Stromal cell of bone marrow (primary cell): ENCODE data around the gene FBXO28.

Source experiments
- DNase-seq: peaks from one replicate; pipeline ENCODE4 v3.0.0-alpha.2; 2012; ENCODE audit warnings: low read depth

The FBXO28 gene

GRCh38 chr1:224157316-224157715 is 43.4 kb downstream of the FBXO28 start:
- no peak for DNase-seq

- DNase-seq: no peak
These were observed 45.6 kb downstream of the FBXO28 start for GRCh38 chr1:224159541-224159940.

GRCh38 chr1:224160171-224160682 is 46.3 kb downstream of the FBXO28 start:
- DNase-seq: no peak

- no peak for DNase-seq
These were observed 48.9 kb downstream of the FBXO28 start for GRCh38 chr1:224162768-224163167.

GRCh38 chr1:224163311-224163710 is 49.4 kb downstream of the FBXO28 start:
- DNase-seq: no peak

GRCh38 chr1:224168859-224169380 is 55.0 kb downstream of the FBXO28 start:
- DNase-seq: peak; percentile 91

GRCh38 chr1:224169718-224170270 is 55.9 kb downstream of the FBXO28 start:
- DNase-seq: no peak

- DNase-seq: no peak
These were observed 56.4 kb downstream of the FBXO28 start for GRCh38 chr1:224170343-224170742.

- DNase-seq: no peak
These were observed 57.0 kb downstream of the FBXO28 start for GRCh38 chr1:224170748-224171478.

- no peak for DNase-seq
These were observed 58.3 kb downstream of the FBXO28 start for GRCh38 chr1:224172229-224172628.

- DNase-seq: no peak
These were observed 59.6 kb downstream of the FBXO28 start for GRCh38 chr1:224173523-224173922.

- DNase-seq: no peak
These were observed 61.7 kb downstream of the FBXO28 start for GRCh38 chr1:224175617-224176016.

- DNase-seq: no peak
These were observed 63.6 kb downstream of the FBXO28 start for GRCh38 chr1:224177356-224177999.

GRCh38 chr1:224178894-224179293 is 65.0 kb downstream of the FBXO28 start:
- DNase-seq: no peak

GRCh38 chr1:224180783-224181452 is 67.0 kb downstream of the FBXO28 start:
- DNase-seq: no peak

GRCh38 chr1:224181453-224181810 is 67.5 kb downstream of the FBXO28 start:
- DNase-seq: no peak

- DNase-seq: no peak
These were observed 68.3 kb downstream of the FBXO28 start for GRCh38 chr1:224182057-224182865.

GRCh38 chr1:224182866-224183590 is 69.1 kb downstream of the FBXO28 start, which contains the start of gene DEGS1:
TSS of gene DEGS1 (plus strand) at chr1:224183240. CDS start at chr1:224183337, 97 bp downstream.
- peak; percentile 55 for DNase-seq

- DNase-seq: no peak
These were observed 69.8 kb downstream of the FBXO28 start for GRCh38 chr1:224183591-224184312.

- no peak for DNase-seq
These were observed 71.3 kb downstream of the FBXO28 start for GRCh38 chr1:224185208-224185607.
